Tibial nerve (tissue), 4 donors: ENCODE data around the gene EXOC3.

ENCODE experiments used
- EP300 ChIP-seq, 2 donors: sonication (generic); formaldehyde crosslinking; IDR thresholded peaks; one replicate each; pipeline ENCODE4 v1.6.1; 2017; ENCODE audit warnings: antibody characterized with exemption in 2 of 2, mild to moderate bottlenecking in 1 of 2
- POLR2A ChIP-seq, 2 donors: fragments of 450-650 bp; IDR thresholded peaks; one replicate each; pipeline ENCODE4 v1.6.1; 2017; ENCODE audit warnings: antibody characterized with exemption in 2 of 2, mild to moderate bottlenecking in 2 of 2, moderate library complexity in 2 of 2
- TF ChIP-seq, protein P1 (sequence below), 5 experiments: fragments of 200-600 bp in 3 of 5; fragments of 450-650 bp in 2 of 5; sonication (generic) in 3 of 5; IDR thresholded peaks; one replicate each; pipeline ENCODE4 v1.5.1; 2016 to 2019; ENCODE audit warnings: antibody characterized with exemption in 5 of 5, mild to moderate bottlenecking in 3 of 5, moderate library complexity in 2 of 5

DNA sequence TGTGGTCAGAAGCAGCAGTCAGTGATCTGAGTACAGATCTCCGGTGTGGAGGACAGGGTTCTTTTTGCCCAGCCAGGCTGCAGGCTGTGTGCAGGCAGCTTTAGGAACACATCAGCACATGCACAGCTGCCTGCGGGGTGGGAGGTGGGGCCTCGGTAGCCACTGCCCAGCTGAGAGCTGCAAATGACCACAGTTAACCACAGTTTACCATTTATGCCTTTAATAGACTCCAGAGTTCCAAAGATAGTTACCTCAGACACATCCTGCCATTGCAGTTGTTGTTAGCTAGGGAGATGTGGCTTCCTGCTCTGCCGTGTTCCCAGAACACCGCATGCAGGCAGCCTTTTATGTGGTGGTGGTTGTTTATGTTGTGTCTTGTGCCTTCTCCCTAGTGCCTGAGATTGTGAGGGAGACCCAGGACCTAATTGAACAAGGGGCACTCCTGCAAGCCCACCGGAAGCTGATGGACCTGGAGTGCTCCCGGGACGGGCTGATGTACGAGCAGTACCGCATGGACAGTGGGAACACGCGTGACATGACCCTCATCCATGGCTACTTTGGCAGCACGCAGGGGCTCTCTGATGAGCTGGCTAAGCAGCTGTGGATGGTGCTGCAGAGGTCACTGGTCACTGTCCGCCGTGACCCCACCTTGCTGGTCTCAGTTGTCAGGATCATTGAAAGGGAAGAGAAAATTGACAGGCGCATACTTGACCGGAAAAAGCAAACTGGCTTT is 10.2 kb downstream of the EXOC3 start:
- no peak for TF ChIP-seq EP300 (IDR thresholded peaks at IDR 0.05)
- TF ChIP-seq, protein P1, sequence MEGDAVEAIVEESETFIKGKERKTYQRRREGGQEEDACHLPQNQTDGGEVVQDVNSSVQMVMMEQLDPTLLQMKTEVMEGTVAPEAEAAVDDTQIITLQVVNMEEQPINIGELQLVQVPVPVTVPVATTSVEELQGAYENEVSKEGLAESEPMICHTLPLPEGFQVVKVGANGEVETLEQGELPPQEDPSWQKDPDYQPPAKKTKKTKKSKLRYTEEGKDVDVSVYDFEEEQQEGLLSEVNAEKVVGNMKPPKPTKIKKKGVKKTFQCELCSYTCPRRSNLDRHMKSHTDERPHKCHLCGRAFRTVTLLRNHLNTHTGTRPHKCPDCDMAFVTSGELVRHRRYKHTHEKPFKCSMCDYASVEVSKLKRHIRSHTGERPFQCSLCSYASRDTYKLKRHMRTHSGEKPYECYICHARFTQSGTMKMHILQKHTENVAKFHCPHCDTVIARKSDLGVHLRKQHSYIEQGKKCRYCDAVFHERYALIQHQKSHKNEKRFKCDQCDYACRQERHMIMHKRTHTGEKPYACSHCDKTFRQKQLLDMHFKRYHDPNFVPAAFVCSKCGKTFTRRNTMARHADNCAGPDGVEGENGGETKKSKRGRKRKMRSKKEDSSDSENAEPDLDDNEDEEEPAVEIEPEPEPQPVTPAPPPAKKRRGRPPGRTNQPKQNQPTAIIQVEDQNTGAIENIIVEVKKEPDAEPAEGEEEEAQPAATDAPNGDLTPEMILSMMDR (IDR thresholded peaks at IDR 0.05): no peak
- TF ChIP-seq POLR2A (IDR thresholded peaks at IDR 0.05): no peak
